Stimulated activated CD4-positive, alpha-beta T cell treated with anti-CD3 and anti-CD28 coated beads, Interleukin-4, amount 100 ng/mL, for 4 hours (primary cell): ENCODE data around the gene RNF138.
"Not testable (repeated sequence)": the region's sequence is repeated elsewhere in the genome, so short reads cannot be mapped to it uniquely, and the experiment has no call there.

Experiments
- DNase-seq, 2 experiments: peaks; one replicate each; pipeline ENCODE4 v3.0.0-alpha.2; 2020

RNF138 gene

GRCh38 chr18:32096946-32097345 lies 5.3 kb downstream of the RNF138 start:
- DNase-seq, result no peak

- no peak for DNase-seq
Observed at GRCh38 chr18:32104516-32104915, 12.8 kb downstream of the RNF138 start.

GRCh38 chr18:32110005-32110404 lies 18.3 kb downstream of the RNF138 start:
- DNase-seq, result no peak

GRCh38 chr18:32111706-32112105 lies 20.0 kb downstream of the RNF138 start:
- DNase-seq, result no peak

- no peak for DNase-seq
Observed at GRCh38 chr18:32112826-32113225, 21.2 kb downstream of the RNF138 start.

- DNase-seq, result no peak
Observed at GRCh38 chr18:32114293-32114942, 22.7 kb downstream of the RNF138 start.

GRCh38 chr18:32122039-32122438 lies 30.4 kb downstream of the RNF138 start:
- DNase-seq, result no peak

GRCh38 chr18:32126538-32126937 lies 34.9 kb downstream of the RNF138 start:
- no peak for DNase-seq

- no peak for DNase-seq
Observed at GRCh38 chr18:32135625-32136024, 44.0 kb downstream of the RNF138 start.

- DNase-seq, result no peak
Observed at GRCh38 chr18:32138332-32138982, 46.8 kb downstream of the RNF138 start.

- DNase-seq, result no peak
Observed at GRCh38 chr18:32139835-32140283, 48.2 kb downstream of the RNF138 start.

GRCh38 chr18:32148185-32148870 lies 56.7 kb downstream of the RNF138 start:
- DNase-seq, result no peak

- DNase-seq, result no peak
Observed at GRCh38 chr18:32152705-32153448, 61.2 kb downstream of the RNF138 start.

GRCh38 chr18:32156855-32157254 lies 65.2 kb downstream of the RNF138 start:
- DNase-seq, result no peak

- no peak for DNase-seq
Observed at GRCh38 chr18:32157580-32157979, 65.9 kb downstream of the RNF138 start.

GRCh38 chr18:32158108-32158624 lies 66.5 kb downstream of the RNF138 start:
- peak; percentile 53 to 62 for DNase-seq

GRCh38 chr18:32158631-32159030 lies 67.0 kb downstream of the RNF138 start:
- DNase-seq, result not testable (repeated sequence)

GRCh38 chr18:32160547-32160946 lies 68.9 kb downstream of the RNF138 start:
- no peak for DNase-seq

- no peak for DNase-seq
Observed at GRCh38 chr18:32167980-32168730, 76.5 kb downstream of the RNF138 start.

- DNase-seq, result no peak
Observed at GRCh38 chr18:32173654-32174053, 82.0 kb downstream of the RNF138 start.

GRCh38 chr18:32174719-32175118 lies 83.0 kb downstream of the RNF138 start:
- no peak for DNase-seq

- no peak for DNase-seq
Observed at GRCh38 chr18:32175265-32175664, 83.6 kb downstream of the RNF138 start.
